GM21447 (cell line): Measurements from ENCODE around the gene UBL4B.
"Not testable (repeated sequence)": the region's sequence is repeated elsewhere in the genome, so short reads cannot be mapped to it uniquely, and the experiment has no call there.

Source experiments
- ATAC-seq: cut with Tn5 transposase; IDR thresholded peaks from one replicate; pipeline ENCODE4 v1.9.1; 2021; ENCODE audit not compliant: unreplicated experiment

UBL4B gene, protein sequence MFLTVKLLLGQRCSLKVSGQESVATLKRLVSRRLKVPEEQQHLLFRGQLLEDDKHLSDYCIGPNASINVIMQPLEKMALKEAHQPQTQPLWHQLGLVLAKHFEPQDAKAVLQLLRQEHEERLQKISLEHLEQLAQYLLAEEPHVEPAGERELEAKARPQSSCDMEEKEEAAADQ

DNA sequence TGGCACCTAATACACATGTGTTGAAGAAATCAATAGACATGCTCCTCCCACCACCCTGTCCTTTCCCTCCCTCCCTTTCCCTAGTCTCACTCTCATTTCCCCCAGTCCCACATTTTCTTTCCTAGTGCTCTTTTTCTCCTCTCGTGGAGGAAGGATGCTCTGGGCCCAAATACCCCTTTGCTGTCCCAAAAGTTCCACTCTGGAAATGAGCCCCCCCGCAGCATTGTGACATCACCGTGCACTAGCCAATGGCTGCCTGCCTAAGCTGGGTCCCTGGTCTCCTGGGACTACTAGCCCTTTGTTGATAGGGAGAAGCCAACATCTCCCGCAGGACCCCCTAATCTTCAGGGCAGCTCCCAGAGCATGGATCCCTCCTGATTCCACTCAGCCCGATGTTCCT lies at the start of gene UBL4B:
UBL4B (plus strand) TSS at position 301 of the 400 bp plus-strand sequence; CDS start at position 393, 92 bp downstream.
- no peak for ATAC-seq

DNA sequence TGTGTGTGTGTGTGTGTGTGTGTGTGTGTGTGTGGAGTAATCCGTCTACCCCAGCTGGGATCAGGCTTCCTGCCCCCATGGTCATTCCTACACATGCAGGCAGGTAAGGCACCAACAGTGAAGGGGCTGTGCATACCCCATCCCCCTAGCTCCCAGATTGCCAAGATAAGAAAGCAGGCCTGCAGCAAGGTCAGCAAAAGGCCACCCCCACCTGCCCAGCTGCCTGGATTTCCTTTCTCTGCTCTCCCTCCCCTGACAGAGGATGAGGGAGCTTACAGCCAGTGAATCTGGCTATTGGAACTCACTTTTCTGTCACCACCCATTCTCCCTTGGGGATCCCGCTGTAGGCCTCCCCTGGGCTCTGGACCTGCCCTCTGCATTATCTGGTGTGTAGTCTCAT lies 49.6 kb upstream of the UBL4B start:
- no peak for ATAC-seq

DNA sequence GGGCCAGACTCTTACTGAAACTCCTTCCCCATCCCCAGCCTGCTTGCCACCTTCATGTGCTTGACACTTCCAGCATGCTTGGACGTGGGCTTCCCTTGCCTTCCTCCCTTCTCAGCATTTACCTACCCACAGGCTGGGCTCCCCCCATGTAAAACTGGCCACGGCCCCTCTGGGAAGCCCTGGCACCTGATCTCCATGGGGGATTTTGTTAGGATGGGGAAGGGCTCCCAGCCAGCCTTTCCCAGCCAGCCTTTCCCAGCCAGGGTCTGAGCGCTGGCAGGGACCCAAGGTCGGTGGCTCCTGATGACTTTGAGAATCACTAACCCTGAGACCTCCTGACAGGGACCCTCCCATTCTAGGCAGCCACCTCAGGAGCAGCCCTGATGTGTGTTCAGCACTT lies 48.5 kb upstream of the UBL4B start:
- ATAC-seq: no peak

DNA sequence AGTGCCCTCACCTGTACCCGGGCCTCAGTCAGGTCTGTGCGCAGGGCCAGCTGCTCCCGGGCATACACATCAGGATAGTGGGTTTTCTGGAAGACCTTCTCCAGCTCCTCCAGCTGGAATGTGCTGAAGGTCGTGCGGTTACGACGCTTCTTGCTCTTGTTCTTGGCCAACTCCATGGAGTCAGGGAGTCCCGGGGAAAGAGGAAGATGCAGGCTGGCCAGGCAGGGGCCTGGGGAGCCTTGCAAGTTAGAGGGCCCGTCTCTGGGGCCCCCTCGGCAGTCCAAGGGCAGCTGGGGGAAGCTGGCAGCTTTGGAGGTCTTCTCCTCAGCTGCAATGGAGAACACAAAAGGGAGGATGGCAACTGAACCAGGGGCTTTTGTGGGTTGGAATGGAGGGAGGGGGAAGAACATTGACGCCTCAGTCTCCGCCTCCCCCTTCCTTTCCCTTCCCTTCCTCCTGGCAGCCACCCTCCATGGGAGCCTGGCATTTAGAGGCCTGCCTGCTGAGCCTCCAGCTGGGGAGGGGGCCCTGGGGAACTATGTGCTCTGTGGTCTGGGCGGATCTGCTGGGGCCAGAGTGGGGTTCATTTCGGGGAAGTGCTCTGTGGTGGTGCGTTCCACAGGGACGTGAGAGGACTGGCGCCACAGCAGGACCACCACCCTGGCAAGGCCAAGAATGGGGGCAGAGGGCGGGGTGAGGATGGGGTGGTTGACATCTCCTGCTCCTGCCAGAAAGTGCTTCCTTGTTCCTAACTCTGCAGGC lies 47.5 kb upstream of the UBL4B start:
- no peak for ATAC-seq

DNA sequence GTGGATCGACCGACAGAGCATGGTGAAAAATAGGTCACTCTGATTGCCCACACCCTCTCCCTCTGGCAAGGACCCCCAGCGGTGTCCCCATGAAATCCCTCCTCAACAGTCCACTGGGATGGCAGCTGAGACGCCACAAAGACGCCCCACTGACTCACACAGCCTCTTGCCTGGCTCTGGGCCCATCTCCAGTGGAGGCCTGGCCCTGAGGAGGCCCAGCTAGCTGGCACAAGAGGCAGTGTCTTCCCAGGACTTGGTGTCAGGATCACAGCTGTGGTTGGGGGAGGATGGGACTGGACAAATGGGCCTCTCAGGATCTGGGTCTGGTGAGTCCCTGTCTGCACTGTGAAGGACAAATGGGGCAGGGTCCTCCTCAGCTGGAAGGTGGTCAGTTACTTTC lies 46.4 kb upstream of the UBL4B start:
- no peak for ATAC-seq

DNA sequence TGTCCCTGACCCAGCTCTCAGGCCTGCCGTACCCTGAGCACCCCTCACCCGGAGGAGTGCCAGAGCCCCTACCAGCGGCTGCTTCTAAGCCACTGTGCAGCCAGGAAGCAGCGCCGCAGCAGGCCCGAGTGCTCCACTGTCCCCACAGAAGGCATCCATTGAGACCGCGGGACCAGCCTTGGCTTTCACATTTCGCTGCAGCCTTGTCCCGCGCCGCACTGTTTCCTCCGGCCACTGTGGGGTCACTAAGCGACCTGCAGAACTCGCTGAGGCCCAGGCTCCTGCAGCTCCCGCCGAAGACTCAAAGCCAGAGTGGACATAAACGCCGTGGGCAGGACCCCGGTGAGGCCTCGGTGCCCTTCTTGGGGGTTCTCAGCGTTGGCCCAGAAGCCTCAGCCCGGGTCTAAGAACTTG lies 44.8 kb upstream of the UBL4B start:
- ATAC-seq: no peak

DNA sequence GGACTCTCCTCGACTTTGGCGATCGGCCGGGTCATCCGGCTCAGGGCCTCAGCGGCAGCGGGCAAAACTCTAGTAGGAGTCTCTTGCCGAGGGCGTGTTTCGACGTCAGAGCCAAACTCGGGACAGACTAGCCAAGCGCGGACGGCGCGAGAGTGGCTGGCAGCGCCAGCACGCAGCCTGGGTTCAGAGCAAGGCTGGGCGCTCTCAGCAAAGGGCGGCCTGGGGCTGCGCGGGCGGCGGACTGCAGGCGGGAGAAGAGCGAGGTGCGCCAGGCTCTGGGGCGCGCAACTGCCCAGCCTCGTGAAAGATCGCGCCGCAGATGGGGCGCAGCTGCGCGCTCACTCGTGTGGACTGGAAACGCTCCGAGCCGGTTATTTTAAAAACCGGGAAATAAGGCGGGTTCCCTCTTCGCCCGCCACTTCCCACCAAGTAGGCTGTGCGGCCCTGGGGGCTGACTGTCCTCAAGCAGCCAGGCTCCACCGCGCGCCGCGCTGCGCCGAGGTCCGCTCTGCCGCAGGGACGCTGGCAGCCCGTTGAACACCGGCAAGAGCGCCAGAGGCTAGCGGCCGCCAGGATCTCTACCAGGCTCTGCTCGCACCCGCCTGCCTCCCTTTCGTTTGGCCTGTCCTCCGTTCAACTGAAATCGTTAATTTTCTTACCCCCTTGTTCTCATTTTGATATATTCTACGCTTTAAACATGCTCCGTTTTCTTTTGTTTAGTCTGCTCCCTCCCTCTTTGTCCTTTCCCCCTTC lies 44.2 kb upstream of the UBL4B start:
- no peak for ATAC-seq

DNA sequence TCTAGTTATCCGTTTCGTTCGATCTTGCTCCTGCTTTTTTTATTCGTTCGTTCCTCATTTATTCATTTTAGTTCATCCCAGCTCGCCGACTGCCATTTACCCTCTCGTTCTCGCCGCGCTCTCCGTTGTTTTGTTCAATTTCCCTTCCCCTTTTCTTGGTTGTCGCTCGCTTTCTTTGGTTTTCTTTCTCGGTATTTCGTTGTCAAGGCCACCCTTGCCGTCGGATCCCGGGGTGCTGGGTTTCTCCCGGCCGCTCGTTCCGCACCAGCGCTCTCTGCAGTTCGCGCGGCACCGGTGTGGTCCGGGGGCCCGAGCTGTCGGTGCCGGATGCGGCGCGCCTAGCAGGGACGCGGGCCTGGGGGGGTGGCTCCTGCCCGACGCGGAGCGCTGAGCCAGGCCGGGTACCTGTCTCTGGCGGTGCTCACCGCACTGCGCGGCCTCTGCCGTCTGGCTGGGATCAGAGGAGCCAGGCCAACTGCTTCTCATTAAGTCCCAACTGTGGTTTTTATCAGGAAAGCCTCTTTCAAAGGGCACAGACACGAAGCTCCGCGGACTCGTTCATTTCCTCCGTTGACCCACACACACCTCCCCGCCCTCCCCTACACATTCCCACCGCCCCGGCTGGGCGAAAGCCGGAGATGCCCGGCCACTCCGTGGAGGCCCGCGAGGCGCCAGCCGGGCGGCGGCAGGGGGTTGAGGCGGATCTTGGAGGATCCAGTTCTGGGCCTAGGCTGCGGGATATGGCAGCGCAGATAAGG lies 43.4 kb upstream of the UBL4B start:
- no peak for ATAC-seq

DNA sequence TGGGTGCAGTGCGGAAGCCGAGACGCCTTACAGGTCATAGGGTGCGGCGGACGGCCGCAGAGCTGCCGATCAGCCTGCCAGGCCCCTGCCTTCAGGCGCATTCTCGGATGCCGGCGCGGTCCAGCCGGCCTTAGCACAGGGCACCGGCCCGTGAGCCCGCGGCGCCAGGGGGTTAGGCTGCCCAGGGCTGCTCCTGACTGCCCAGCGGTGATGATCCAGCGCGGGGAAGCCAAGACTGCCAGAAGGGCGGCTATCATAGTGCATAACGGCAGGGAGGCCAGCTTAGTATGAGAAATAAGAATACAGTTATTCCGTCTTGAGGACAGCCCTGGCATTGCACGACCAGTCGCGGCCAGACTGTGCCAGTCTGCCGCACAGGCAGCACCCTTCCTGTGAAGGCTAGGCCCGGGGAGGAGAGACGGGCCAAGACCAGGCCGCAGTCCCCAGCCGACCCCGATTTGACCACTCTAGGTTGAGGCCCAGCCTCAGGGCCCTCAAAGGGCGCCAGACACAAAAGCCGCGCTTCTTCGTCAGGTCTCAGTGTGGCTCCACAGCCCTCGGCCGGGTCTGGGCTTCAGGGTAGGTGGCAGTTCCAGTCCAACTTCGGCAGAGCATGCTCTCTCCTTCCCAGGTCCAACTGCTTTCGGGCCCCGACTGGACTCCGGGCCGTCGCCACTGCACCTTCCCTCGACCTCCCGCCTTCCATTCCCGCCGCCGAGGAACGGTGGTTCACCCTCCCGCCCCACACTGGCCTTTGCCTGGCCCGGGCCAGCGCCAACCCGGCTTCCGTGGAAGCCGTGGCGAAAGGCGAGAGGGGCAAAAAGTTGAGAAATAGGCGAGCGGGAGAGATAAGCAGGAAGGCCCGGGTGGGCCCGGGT lies 42.6 kb upstream of the UBL4B start:
- no peak for ATAC-seq

DNA sequence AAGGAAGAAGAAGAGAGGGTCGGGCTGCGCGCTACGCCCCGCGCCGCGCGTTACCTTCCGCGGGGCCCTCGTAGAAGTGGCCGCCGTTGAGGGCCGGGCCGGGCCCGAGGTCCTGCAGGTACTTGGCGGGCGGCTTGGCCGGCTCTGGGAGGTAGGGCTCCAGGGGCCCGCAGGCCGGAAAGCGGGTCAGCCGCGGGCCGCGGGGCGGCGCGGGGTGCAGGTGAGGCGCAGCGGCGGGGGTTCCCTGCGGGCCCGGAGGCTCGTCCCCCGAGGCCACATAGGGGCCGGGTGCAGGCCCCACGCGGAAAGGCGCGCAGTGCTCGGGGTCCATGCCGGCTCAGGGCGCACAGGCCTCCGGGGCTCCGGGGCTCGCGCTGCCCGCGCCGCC lies 42.0 kb upstream of the UBL4B start:
- no peak for ATAC-seq

DNA sequence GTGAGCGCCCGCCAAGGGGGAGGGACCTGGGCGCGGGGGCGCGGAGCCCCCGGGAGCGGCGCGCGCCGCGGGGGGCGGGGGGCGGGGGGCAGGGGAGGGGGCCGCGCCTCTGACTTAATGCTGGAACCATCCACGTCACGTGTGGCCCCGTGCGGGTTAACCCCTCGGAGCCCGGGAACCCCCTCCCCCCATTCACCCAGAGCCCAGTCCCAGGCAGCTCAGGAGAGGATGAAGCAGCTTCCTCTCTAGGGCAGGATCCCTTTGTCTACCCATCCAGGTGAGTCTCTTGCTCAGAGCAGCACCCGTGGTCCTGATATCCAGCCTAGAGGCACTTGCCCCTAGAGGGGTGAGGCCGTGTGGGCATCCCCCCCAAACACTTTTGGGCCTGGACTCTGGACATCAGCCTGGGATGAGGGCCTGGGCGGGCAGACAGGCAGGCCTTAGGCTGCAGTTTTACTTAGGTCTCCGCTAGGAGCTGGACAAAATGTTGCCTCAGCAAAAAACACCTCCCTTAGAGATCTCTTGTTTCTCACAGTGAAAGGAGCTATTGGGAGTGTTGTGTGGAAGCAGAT lies 41.5 kb upstream of the UBL4B start, which contains the start of gene ALX3:
ALX3 (minus strand) TSS at position 2 of the 572 bp plus-strand sequence. CDS start 60 bp downstream, outside the sequence.
- ATAC-seq: no peak

DNA sequence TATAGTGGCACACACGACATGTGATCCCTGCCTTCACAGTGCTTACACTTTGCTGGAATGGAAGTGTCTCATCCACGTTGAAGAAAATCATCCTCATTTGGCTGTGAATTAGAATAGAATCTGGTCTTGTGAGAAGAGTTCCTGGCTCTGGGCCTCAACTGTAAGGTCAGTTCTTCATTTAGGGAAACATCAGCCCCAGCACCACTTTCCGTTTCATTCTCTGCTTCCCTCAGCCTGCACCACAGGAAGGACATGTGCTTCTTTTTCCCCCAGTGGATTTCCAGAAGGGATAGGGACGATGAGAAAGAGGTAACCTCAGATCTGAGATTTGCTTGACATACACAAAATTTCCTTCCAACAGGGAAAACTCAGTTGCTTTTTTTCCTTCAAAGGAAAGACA lies 38.1 kb upstream of the UBL4B start:
- ATAC-seq: no peak

DNA sequence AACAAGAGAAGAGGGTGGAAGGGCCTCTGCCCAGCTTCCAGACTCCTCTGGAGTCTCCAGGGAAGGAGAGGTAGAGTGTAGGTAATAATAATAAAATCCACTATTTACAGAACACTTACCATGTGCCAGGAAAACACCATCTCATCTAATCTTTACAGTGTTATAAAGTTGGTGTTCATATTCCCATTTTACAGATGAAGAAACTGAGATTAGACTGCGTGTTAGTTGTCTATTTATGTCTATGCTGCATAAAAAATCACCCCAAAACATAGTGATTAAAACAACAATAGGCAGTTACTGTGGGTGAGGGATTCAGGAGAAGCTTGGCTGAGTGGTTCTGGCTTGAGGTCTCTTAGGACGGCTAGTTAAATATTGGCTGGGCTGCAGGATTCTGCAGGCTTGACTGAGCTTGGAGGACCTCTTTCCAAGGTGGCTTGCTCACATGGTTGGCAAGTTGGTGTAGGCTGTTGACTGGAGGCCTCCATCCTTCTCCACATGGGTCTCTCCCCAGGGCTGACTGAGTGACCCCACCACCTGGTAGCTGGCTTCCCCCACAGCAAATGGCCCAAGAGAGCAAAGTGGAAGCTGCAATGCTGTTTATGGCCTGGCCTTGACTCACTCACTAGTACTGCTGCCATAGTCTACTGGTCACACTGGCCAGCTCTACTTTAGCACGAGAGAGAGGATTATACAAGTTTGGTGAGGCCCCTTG lies 35.3 kb upstream of the UBL4B start:
- ATAC-seq: no peak

DNA sequence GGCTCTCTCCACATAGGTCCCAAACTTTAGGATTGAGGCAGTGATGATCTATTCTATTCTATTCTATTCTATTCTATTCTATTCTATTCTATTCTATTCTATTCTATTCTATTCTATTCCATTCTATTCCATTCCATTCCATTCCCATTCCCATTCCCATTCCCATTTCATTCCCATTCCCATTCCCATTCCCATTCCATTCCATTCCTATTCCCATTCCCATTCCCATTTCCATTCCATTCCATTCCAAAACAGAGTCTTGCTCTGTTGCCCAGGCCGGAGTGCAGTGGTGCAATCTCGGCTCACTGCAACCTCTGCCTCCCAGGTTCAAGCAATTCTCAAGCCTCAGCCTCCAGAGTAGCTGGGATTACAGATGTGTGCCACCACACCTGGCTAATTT lies 32.2 kb upstream of the UBL4B start:
- ATAC-seq: not testable (repeated sequence)

DNA sequence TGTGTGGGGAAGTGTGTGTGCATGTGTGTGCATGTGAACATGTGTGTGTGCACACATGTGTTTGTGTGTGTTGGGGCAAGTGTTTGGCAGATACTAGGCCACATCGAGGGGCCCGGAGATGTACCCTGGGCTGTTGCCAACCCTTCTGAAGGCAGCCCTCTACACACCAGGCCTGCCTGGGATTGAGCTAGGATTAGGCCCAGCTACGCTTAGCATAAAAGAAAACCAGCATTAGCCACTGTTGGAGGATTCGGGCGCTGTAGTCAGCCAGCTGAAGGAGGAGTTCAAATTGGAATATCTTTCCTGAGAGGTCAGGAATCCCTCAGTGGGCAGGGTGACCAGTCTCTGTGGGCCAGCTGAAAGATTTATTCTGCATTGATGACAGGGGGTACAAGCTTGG lies 31.2 kb upstream of the UBL4B start:
- ATAC-seq: no peak

DNA sequence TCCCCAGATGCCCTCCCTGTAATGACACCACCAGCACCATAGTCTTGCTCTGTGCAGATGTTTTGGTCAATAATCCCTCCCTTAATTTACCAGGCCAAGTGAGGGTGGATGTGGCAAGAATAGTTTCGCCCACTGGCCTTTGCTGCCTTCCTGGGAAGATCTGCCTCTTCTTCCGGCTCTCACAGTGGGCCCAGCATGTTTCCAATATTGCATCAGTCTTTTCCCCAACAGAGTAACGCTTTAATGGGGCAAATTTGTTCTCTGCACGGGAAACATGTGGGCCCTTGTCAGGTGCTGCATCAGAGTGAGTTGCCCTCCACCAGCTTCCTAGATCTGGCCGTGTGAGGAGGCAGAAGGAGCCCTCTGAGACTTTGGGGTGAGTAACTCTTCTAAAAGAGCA lies 29.8 kb upstream of the UBL4B start:
- ATAC-seq: no peak

DNA sequence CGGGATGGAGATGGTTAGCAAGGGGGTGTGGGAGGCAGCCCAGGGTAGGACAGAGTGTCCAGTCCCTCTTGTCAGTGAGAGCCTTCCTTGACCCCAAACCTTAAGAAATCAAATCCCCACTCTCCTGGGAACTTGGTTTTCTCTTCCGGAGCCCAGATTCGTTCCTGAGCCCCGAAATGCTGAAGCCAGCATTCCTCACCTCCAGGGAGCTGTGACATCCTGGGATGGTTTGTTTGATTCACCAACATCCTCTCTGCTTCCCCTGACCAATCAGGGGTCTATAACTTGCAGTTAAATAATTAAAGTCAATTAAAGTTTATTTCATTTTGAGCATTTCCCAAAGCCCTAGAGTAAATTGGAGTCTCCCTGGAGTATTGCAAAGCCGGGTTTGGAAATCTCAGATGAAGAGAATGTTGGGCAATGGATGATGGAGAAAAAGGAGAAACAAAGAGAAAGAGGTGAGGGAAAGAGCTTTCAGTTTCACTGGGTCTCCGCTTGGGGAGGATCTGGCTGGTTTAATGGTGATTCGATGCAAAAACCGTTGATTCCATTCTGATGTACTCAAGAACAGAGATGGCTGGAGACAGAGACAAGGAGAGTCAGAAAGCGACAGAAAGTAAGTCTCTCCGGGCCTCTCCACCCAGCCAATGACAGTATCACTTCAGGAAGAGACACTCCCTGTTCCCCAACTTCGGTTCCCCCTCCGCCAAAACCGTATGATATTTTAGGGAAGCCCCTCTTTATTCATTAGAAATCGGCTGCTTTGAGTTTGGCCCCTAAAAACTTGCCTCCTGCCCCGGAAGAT lies 29.0 kb upstream of the UBL4B start:
- no peak for ATAC-seq

DNA sequence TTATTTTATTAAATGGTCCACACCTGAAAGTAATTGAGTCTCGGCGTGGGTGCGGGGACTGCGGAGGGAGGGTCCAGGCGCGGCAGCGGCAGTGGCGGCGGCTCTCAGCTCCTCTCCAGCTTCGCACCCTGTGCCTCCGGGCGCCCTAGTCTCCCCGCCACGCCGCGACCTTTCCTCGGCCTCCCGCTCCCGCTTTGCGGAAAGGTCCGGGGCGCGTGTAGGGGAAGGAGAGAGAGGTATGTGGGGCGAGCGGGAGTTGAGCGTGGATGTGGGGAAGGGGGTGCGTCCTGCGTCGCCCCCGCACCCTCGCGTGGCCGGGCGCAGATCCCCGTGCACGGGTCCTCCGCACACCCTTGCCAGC lies 28.4 kb upstream of the UBL4B start:
- ATAC-seq: no peak
